K562 (cell line): ENCODE measurements around the gene RHOF. TPM values are rescaled to one million over a fixed set of nuclear protein-coding genes. Genes with fewer than 3 reads are reported as not detected.

Experiments
- FOXK2 ChIP-seq, 2 experiments: fragments of 450-650 bp; IDR thresholded peaks in 1 of 2; conservative IDR thresholded peaks in 1 of 2; 2 replicates each; pipeline ENCODE4 v1.6.1; 2016; ENCODE audit warnings: low read depth in 2 of 2, mild to moderate bottlenecking in 1 of 2
- HDAC6 ChIP-seq: IDR thresholded peaks from 2 replicates; pipeline ENCODE4 v1.6.1; 2012; ENCODE audit warnings: low read depth, mild to moderate bottlenecking, control low read depth, inconsistent platforms, low read length, moderate library complexity
- RERE ChIP-seq: sonication (generic); formaldehyde crosslinking; IDR thresholded peaks from 2 replicates; pipeline ENCODE4 v1.8.0; 2023; ENCODE audit warnings: missing genetic modification reagents, mild to moderate bottlenecking, borderline replicate concordance
- ZBTB8A ChIP-seq: fragments of 450-650 bp; IDR thresholded peaks from 2 replicates; pipeline ENCODE4 v1.6.1; 2018; ENCODE audit warnings: mild to moderate bottlenecking, moderate library complexity; ENCODE audit not compliant: partially characterized antibody
- ZNF408 ChIP-seq: fragments of 250-450 bp; sonication (Bioruptor Pico); IDR thresholded peaks from 2 replicates; pipeline ENCODE4 v1.4.0; 2020; ENCODE audit warnings: low read depth, mild to moderate bottlenecking, moderate library complexity
- ZNF778 ChIP-seq: fragments of 450-650 bp; formaldehyde crosslinking; IDR thresholded peaks from 2 replicates; pipeline ENCODE4 v1.4.0; 2020; ENCODE audit warnings: mild to moderate bottlenecking, moderate library complexity
- polyA plus RNA-seq, 8 experiments: library from polyadenylated mRNA; depleted of rRNA in 4 of 8; stranded (reverse) in 5 of 8; unstranded in 3 of 8; fragments of >200 nt; fragmentation: Nextera tagmentation in 2 of 8; fragmentation: Illumina TruSeq in 1 of 8; extraction: Ambion mirVana in 2 of 8; extraction: Trizol in 1 of 8; gene quantifications; 2 replicates each; pipeline versions ENCODE4 v1.2.1 to v1.2.3, GENCODE V29; 2011 to 2014; ENCODE audit warnings: inconsistent platforms in 1 of 8, missing spikeins in 1 of 8
- total RNA-seq, 7 experiments: library from RNA; depleted of rRNA in 6 of 7; stranded (reverse); fragments of >200 nt in 6 of 7; fragmentation: Illumina TruSeq in 2 of 7; extraction: Trizol in 2 of 7; gene quantifications; 2 replicates each; pipeline versions ENCODE4 v1.2.1 to v1.2.3, GENCODE V29; 2011 to 2021; ENCODE audit warnings: low replicate concordance in 1 of 7
- TF ChIP-seq, protein P1 (sequence below): fragments of 250-450 bp; sonication (Bioruptor Pico); IDR thresholded peaks from 2 replicates; pipeline ENCODE4 v1.4.0; 2020
- TF ChIP-seq, protein P2 (sequence below): fragments of 250-450 bp; sonication (Bioruptor Pico); IDR thresholded peaks from 2 replicates; pipeline ENCODE4 v1.5.1; 2021; ENCODE audit warnings: mild to moderate bottlenecking

Gene RHOF
- total and polyA plus RNA-seq, 9 of the 15 experiments (the other 6 are each of a cell fraction or from before 2014, with no cell fraction given) = 0.13 to 10.1 (median 4.0) TPM

- TF ChIP-seq, protein P1, sequence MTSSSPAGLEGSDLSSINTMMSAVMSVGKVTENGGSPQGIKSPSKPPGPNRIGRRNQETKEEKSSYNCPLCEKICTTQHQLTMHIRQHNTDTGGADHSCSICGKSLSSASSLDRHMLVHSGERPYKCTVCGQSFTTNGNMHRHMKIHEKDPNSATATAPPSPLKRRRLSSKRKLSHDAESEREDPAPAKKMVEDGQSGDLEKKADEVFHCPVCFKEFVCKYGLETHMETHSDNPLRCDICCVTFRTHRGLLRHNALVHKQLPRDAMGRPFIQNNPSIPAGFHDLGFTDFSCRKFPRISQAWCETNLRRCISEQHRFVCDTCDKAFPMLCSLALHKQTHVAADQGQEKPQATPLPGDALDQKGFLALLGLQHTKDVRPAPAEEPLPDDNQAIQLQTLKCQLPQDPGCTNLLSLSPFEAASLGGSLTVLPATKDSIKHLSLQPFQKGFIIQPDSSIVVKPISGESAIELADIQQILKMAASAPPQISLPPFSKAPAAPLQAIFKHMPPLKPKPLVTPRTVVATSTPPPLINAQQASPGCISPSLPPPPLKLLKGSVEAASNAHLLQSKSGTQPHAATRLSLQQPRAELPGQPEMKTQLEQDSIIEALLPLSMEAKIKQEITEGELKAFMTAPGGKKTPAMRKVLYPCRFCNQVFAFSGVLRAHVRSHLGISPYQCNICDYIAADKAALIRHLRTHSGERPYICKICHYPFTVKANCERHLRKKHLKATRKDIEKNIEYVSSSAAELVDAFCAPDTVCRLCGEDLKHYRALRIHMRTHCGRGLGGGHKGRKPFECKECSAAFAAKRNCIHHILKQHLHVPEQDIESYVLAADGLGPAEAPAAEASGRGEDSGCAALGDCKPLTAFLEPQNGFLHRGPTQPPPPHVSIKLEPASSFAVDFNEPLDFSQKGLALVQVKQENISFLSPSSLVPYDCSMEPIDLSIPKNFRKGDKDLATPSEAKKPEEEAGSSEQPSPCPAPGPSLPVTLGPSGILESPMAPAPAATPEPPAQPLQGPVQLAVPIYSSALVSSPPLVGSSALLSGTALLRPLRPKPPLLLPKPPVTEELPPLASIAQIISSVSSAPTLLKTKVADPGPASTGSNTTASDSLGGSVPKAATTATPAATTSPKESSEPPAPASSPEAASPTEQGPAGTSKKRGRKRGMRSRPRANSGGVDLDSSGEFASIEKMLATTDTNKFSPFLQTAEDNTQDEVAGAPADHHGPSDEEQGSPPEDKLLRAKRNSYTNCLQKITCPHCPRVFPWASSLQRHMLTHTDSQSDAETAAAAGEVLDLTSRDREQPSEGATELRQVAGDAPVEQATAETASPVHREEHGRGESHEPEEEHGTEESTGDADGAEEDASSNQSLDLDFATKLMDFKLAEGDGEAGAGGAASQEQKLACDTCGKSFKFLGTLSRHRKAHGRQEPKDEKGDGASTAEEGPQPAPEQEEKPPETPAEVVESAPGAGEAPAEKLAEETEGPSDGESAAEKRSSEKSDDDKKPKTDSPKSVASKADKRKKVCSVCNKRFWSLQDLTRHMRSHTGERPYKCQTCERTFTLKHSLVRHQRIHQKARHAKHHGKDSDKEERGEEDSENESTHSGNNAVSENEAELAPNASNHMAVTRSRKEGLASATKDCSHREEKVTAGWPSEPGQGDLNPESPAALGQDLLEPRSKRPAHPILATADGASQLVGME (CRISPR knock-in tag) = 0 out of 2 replicates have a peak, but pooled peaks have one; percentile 5
- no peak for TF ChIP-seq HDAC6
- no peak for TF ChIP-seq ZBTB8A
- no peak for TF ChIP-seq RERE (CRISPR knock-in tag)
- TF ChIP-seq ZNF778 (CRISPR knock-in tag) = no peak
- no peak for TF ChIP-seq ZNF408
- TF ChIP-seq FOXK2 (conservative IDR thresholded peaks at IDR 0.05 in 1 of 2, IDR thresholded peaks at IDR 0.05 in 1 of 2; ENCODE audit: low read depth in 2 of 2) = peak in 1 of 2 experiments; percentile 36; a peak in 1 of 4 replicates
- TF ChIP-seq, protein P2, sequence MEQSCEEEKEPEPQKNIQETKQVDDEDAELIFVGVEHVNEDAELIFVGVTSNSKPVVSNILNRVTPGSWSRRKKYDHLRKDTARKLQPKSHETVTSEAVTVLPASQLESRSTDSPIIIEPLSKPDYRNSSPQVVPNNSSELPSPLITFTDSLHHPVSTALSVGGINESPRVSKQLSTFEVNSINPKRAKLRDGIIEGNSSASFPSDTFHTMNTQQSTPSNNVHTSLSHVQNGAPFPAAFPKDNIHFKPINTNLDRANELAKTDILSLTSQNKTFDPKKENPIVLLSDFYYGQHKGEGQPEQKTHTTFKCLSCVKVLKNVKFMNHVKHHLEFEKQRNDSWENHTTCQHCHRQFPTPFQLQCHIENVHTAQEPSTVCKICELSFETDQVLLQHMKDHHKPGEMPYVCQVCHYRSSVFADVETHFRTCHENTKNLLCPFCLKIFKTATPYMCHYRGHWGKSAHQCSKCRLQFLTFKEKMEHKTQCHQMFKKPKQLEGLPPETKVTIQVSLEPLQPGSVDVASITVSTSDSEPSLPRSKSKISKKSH = no peak
These were observed 9.6 kb upstream of the RHOF start (continued) for GRCh38 chr12:121802843-121803698.
